Measurements from ENCODE around the gene UHMK1.
A peak's percentile ranks its signal among the peaks of the same experiment; 100 is the strongest.
"Not testable (repeated sequence)": the region's sequence is repeated elsewhere in the genome, so short reads cannot be mapped to it uniquely, and the experiment has no call there.

UHMK1 gene, protein sequence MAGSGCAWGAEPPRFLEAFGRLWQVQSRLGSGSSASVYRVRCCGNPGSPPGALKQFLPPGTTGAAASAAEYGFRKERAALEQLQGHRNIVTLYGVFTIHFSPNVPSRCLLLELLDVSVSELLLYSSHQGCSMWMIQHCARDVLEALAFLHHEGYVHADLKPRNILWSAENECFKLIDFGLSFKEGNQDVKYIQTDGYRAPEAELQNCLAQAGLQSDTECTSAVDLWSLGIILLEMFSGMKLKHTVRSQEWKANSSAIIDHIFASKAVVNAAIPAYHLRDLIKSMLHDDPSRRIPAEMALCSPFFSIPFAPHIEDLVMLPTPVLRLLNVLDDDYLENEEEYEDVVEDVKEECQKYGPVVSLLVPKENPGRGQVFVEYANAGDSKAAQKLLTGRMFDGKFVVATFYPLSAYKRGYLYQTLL

DNA sequence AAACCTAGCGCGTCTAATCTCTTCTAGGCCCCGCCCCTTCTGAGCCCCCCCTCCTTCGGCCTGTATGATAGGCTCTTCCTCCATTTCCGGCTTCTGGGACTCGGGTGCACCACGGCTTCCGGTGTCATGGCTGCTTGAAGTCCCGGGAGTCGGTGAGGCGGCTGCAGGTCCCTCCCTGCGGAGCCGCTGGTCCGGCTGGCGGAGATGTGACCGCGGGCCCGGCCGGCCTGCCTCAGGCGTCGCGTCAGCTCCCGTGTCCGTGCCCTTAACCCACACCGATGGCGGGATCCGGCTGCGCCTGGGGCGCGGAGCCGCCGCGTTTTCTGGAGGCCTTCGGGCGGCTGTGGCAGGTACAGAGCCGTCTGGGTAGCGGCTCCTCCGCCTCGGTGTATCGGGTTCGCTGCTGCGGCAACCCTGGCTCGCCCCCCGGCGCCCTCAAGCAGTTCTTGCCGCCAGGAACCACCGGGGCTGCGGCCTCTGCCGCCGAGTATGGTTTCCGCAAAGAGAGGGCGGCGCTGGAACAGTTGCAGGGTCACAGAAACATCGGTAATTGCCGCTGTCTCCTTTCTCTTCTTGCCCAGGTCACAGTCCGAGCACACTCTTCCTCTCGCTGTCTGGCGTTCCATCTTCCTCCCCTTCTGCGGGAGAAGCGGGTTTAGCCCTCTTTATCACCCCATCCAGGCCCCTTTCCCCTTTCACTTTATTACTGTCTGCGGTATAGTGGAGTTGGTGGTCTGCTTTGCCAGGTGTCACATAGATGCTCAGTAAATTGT lies at the start of gene UHMK1:
TSS of gene UHMK1 (plus strand) at position 96 of the 773 bp plus-strand sequence. CDS start at position 279, 183 bp downstream.
- DNase-seq, result peak; percentile 81 to 92 (median 88)

DNA sequence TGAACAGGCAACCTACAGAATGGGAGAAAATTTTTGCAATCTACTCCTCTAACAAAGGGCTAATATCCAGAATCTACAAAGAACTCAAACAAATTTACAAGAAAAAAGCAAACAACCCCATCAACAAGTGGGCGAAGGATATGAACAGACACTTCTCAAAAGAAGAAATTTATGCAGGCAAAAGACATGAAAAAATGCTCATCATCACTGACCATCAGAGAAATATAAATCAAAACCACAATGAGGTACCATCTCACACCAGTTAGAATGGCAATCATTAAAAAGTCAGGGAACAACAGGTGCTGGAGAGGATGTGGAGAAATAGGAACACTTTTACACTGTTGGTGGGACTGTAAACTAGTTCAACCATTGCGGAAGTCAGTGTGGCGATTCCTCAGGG lies 43.3 kb upstream of the UHMK1 start:
- DNase-seq, result not testable (repeated sequence)

DNA sequence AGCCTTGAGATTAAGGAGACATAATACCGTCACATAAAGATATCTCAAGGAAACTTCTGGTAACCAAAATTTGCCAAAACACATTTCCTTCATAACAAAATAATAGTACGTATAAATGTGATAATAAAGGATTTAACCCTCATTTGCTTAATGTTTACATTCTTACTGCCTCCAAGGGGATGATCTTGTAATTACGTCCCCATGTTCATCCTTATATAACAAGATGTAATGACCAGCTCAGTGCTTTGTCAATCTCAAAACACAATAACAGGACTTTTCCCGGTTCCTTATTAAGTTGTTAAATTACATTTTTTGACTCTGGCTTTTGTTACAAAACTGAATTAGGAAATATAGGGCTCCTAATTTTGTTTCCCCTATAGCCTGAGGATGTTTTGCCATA lies 41.3 kb upstream of the UHMK1 start:
- DNase-seq, result no peak

DNA sequence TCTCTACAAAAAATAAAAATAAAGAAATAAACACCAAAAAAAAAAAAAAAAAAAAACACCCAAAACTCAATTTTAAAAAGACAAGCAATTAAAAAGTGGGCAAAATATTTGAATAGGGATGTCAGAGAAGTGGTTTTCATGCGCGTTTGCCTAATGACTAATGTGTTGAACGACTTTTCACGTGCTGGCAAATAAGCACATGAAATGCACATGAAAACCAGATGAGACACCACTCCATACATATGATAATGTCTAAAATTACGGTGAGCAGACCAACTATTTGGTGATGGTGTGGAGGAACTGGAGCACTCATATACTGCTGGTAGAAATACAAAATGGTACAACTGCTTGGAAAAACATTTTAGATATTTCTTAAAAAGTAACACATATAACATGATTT lies 39.4 kb upstream of the UHMK1 start:
- no peak for DNase-seq

DNA sequence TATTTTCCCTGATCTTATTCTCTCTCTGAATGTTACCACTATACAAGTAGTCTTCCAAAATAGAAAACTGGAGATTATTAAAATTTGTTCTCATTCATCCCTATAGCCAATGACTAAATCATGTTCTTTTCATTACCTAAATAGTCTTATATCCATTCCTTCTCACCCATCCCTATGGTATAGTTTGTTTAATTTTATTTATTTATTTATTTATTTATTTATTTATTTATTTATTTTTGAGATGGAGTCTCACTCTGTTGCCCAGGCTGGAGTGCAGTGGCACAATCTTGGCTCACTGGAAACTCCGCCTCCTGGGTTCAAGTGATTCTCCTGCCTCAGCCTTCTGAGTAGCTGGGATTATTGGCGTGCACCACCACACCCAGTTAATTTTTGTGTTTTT lies 35.2 kb upstream of the UHMK1 start:
- not testable (repeated sequence) for DNase-seq

DNA sequence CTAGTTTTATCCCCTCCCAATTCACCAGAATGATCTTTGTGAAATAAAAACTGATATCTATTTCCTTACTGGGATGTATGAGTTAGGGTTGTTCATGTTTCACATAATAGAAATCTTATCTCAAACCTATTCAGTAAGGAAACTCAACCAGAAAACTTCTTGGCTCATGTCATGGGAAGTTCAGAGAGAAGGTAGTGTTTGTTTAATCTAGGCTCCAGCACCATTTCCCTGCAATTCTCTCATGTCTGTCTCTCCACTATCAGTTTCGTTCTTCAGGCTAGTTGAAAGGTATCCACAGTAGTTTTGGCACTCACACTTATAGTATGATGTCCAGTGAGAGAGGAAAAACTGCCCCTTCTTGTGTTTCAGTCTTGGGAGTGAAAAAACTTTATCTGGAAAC lies 34.6 kb upstream of the UHMK1 start:
- DNase-seq, result peak in 1 of 6 experiments; percentile 2

DNA sequence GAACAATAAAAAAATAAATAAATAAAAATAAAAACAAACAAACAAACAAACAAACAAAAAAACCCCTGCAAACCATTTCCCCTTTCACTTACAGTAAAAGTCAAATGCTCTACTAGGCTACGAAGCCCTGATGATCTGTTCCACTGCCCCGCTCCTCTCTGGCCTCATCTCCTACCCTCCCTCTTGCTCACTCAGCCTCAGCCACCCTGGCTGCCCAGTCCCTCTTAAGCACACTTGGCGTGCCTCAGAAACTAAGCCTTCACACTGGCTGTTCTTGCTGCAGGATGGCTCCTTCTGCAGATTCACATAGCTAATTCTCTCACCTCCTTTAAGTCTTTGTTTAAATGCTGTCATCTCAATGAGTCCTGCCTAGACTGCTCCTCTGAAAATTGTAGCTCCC lies 30.8 kb upstream of the UHMK1 start:
- DNase-seq, result no peak

DNA sequence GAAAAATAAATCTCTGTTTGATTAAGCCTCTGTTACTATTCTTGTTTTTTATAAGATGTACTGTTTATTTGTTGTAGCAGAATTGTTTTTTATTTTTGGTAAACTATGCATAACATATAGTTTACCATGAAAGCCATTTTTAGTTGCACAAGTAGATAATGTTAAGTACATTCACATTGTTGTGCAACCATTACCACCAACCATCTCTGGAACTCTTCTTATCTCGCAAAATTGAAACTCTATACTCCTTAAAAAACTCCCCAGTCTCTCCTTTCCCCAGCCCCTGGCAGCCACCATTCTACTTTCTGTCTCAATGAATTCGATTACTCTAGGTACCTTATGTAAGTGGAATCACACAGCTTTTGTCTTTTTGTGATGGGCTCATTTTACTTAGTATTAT lies 27.4 kb upstream of the UHMK1 start:
- DNase-seq, result no peak

DNA sequence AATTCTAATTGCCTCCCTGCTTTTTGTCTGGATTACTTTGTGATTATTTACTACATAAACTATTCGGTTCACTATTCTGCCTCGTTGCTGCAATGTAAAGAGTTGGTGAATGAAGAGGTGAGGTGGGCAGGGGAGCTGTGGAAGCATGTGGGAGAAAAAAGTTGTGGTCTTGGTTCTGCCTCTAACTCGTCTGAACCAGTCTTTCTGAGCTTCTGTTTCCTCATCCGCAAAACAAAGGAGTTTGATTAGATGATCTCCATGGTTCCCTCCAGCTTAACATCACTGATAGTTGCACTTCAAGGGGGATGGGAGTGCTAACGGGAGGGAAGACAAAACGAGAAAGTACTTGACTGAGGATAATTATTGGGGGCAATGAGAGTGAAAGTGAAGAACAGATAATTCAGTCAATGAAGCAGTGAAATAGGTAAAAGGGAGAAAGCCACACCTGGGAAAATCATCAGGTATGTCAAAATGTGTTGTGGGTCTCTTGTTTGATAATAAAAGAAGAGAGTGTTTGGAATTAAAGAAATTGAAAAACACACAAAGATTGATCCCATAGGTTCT lies 26.2 kb upstream of the UHMK1 start:
- no peak for DNase-seq

DNA sequence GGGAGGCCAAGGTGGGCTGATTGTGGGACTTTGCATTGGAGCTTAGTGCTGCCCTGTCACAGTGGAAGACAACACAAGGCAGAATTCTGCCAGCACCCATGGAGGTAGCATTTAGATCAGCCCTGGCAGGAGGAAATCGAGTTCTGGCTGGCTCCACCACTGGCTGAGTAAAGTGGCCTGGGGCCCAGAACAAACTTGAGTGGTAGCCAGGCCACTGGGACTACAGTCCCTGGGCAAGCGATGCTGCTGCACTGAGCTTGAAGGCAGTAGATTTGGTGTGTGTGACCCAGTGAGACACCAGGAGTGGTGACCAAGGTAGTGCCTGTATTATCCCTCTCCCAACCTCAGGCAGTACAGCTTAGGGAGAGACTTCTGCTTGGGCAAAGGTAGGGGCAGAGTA lies 22.5 kb upstream of the UHMK1 start:
- no peak for DNase-seq

DNA sequence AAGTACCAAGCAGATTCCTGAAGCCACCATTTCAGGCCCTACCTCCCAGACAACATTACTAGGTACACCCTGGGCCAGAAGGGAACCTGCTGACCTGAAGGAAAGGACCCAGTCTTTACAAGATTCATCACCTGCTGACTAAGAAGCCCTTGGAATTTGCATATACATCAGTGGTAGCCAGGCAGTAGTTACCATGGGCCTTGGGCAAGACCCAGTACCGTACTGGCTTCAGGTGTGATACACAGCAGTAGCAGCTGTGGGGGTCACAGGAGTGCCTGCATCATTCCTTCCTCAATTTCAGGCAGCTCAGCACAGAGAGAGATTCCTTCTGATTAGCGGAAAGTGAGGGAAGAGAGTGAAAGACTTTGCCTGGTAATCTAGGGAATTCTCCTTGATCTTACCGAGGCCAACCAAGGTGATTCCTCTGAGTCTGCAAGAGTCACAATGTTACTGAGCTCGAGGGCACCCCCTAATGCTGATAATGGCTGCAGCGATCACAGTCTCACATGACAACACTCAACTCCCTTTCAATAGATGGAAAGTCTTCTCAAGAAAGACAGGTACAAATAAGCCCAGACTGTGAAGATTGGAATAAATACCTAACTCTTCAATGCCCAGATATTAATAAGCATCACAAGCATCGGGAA lies 22.0 kb upstream of the UHMK1 start:
- DNase-seq, result no peak

DNA sequence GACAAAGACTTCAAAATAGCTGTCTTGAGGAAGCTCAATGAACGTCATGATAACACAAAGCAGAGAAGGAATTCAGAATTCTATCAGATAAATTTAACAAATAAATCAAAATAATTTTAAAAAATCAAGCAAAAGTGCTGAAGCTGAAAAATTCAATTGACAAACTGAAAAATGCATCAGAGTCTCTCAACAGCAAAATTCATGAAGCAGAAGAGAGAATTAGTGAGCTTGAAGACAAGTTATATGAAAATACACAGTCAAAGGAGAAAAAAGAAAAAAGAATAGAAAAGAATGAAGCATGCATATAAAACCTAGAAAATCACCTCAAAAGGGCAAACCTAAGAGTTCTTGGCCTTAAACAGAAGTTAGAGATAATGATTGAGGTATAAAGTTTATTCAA lies 21.0 kb upstream of the UHMK1 start:
- no peak for DNase-seq

DNA sequence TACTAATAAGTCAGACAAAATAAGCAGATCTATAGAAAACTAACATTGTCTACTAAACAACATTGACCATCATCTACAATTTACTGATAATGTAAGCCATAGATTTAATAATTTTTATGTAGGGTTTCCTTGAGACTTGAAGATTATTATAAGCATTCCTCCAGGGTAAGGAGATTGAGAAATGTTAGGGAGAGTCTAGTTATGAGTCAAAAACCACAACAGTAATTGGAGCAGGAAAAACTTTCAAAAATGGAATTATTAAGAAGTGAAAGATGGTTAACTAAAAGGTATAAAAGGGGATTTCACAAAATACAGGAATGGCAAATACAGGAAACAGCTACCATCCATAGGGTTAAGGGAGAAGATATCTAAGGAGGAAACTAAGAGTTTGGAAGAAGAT lies 12.4 kb upstream of the UHMK1 start:
- DNase-seq, result no peak

DNA sequence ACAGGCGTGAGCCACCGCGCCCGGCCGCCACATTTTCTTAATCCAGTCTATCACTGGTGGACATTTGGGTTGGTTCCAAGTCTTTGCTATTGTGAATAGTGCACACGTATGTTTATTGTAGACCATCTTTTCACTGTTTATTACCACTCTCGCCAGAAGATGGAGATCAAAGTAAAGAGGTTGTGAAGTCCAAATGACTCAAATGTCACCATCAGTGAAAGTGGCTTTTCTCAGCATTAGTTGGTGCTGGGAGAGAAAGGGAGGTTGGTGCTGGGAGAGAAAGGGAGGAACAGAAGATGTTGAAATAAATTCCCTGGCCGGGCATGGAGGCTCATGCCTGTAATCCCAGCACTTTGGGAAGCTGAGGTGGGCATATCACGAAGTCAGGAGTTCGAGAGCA lies 10.4 kb upstream of the UHMK1 start:
- no peak for DNase-seq

DNA sequence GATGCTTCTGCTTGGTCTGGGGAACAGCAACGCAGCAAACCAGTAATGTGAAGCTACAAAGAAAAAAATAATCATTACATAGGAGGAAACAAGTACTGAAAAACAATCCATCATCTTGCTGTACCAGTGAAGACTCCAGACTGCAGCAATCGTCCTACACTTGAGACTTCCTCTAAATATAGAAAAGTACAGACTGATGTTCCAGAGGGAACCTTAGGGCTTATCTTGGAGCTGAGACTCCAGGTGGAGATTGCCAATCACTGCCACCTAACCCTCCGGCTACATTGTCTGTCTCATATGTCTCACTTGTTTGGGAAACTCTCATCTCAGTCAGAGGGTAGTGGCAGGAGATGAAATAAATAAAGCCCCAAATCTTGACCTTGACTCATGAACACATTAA lies 9.4 kb upstream of the UHMK1 start:
- no peak for DNase-seq

DNA sequence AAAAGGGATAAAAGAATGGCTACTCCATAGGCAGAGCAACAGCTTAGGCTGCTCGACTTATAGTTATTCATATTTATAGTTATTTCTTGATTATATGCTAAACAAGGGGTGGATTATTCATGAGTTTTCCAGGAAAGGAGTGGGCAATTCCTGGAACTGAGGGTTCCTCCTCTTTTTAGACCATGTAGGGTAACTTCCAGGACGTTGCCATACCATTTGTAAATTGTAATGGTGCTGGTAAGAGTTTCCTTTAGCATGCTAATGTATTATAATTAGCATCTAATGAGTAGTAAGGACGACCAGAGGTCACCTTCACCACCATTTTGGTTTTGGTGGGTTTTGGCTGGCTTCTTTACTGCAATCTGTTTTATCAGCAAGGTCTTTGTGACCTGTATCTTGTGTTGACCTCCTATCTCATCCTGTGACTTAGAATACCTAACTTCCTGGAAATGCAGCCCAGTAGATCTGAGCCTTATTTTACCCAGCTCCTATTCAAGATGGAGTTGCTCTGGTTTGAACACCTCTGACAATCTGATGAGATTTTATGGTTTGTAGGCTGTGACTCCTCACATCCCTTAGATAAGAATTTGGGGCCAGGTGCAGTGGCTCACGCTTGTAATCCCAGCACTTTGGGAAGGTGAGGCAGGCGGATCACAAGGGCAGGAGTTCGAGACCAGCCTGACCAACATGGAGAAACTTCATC lies 1.9 kb upstream of the UHMK1 start:
- not testable (repeated sequence) for DNase-seq

DNA sequence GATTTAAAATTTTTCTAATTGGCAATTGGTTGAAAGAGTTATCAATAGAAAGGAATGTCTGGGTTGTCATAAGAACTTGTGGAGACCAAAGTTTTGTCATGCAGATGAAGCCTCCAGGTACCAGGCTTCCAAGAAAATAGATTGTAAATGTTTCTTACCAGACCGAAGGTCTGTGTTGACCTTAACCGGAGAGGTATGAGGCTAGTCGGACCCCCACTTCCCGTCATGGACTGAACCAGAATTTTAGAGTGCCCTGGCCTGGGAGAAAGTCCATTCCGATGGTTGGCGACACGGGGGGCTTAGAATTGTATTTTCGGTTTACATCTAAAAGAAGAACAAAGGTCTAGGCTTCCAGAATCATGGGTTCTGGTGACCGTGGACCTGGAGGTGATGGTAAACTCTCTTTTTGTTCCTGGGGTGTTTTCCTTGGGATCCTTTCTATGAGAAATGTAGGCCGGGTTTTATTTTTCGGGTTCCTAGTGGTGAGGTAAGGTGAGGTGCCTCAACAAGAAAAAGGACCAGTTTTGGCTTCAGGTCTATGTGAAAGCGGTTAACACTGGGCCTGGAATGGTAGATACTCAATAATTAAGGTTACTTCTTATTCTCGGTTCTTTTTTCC lies 405 bp upstream of the UHMK1 start:
- DNase-seq, result no peak

DNA sequence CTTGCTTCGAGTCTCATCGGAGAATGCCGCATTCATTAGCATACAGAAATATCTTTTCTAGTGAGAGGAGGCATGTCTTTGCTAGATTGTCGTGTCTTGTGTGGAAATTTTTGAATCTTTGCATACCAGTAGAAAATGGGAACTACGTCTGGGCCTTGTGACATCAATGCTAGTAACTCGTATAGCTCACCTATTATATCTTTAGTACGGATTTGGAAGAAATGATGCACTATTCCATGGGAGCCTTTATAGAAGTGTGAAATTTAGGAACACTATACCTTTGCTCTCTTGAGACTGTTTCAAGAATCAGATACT lies 835 bp downstream of the UHMK1 start:
- DNase-seq, result no peak

DNA sequence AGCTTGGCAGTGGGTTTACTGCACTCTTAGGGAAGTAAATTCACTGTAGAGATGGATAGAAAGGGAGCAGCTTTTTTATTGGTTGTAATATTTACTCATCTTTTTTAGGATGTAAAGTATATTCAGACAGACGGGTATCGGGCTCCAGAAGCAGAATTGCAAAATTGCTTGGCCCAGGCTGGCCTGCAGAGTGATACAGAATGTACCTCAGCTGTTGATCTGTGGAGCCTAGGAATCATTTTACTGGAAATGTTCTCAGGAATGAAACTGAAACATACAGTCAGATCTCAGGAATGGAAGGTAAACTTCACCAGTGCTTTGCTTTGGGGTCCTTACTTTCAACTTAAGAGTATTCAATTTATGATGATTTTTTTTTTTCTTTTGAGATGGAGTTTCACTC lies 3.2 kb downstream of the UHMK1 start:
- DNase-seq, result no peak

DNA sequence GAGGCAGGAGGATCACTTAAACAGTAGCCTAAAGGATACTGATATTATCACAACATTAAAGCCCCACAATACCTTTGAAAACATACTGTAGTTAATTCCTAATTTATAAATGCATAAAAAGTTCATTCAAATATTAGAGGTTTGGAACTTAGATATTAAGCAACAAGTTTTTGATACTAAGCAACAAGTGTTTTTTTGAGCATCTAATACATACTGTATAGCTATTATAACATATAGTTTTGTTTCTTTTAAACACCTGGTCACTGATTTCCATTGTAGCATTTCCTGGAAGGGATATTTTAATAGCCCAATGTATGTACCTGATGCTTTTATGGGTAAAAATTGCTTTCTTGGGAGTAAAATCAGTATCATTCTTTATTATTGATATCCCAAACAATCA lies 4.5 kb downstream of the UHMK1 start:
- DNase-seq, result no peak

DNA sequence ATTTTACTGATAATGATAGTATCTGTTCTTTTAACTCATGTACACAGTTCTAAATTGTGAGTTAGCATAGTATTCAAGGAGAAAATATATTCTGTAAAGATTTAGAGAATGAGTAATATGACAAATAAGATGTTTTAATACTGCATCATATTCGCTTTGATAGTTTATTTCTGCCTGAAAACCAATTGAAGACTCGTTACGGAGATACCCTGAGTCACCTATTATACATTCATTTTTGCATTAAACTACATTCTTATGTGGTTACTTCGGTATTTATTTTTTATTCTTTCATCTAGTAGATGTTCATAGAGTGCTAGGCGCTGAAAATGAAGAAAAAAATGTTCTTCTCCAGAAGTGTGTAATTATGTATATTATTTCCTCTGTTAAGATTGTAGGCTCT lies 5.3 kb downstream of the UHMK1 start:
- DNase-seq, result no peak

DNA sequence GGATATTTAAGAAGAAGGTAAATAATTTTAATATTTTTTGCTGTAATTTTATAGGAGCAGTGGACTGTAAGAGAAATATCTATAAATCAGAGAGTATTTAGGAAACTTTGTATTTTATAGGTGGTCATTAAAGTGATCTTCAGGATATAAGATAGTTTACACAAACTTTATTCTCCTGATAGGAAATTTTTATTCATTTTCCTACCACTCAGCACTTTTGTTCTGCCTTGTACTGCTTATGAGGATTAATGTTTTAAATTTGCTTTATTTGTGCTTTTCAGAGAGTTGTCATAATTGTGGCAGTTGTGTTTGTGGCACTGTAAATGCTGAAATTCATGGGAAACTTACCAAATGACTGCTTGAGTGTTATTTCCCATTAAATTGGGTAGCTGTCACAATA lies 29.7 kb downstream of the UHMK1 start:
- no peak for DNase-seq

Data from stimulated activated naive CD4-positive, alpha-beta T cell (primary cell).